ENCODE data around the gene ABHD17A. TPM values are rescaled to one million over a fixed set of nuclear protein-coding genes. Genes with fewer than 3 reads are reported as not detected.
A peak's percentile ranks its signal among the peaks of the same experiment; 100 is the strongest.

ABHD17A gene
- total and polyA plus RNA-seq, 2 donors (not counting 1 experiment from before 2014, with no cell fraction given): 63.1 to 134 TPM

- intact Hi-C loops (cut with micrococcal nuclease): no loop called here
- DNase-seq (no peak), ATAC-seq (ENCODE audit: low read depth) (no peak)
- WGBS (ENCODE audit: insufficient coverage): 94% methylated on average over 19 of the region's 25 CpGs
- Histone ChIP-seq H3K27me3 (replicated peaks in 1 of 4; ENCODE audit: control extremely low read depth in 1 of 4, control insufficient read depth in 3 of 4, insufficient read depth in 4 of 4, low read length in 3 of 4) (no peaks in the 10 kb centered on the region), H2AFZ (ENCODE audit: insufficient read depth, low read depth, low read length, poor library complexity, severe bottlenecking) (no peak overlapping the region), H3K9ac (ENCODE audit: low read length) (no peak overlapping the region), H3K27ac (ENCODE audit: low read length in 2 of 2) (no peak overlapping the region), H3K4me2 (replicated peaks; ENCODE audit: low read depth, low read length, poor library complexity, severe bottlenecking) (peak overlapping the region; percentile 15), H3K9me3 (ENCODE audit: control extremely low read depth in 1 of 3, control insufficient read depth in 2 of 3, insufficient read depth in 1 of 3, low read length in 2 of 3) (no peaks in the 10 kb centered on the region), H3K4me1 (ENCODE audit: control insufficient read depth in 2 of 2, insufficient read depth in 2 of 2, low read length in 2 of 2) (peaks cover 38 to 49% of the 10 kb centered on the region in 2 donors), H3K4me3 (ENCODE audit: control extremely low read depth in 1 of 5, extremely low read depth in 1 of 5, insufficient read depth in 1 of 5, low read depth in 2 of 5, low read length in 4 of 5) (no peak overlapping the region), H3K36me3 (replicated peaks in 1 of 2; ENCODE audit: control extremely low read depth in 1 of 2, control insufficient read depth in 1 of 2, extremely low read depth in 1 of 2, insufficient read depth in 2 of 2, low read length in 1 of 2) (peaks cover 0 to 14% of the 10 kb centered on the region in 2 experiments), H4K20me1 (ENCODE audit: control insufficient read depth, insufficient read depth, low read length, poor library complexity, severe bottlenecking) (peaks cover 92% of the 10 kb centered on the region), H3K79me2 (ENCODE audit: control insufficient read depth, insufficient read depth, low read length) (peaks cover 93% of the 10 kb centered on the region)
- H3K4me3 Mint-ChIP-seq: no peak overlapping the region
- no peak for TF ChIP-seq EZH2 (IDR thresholded peaks at IDR 0.05; ENCODE audit: borderline replicate concordance, insufficient read depth, low read depth, low read length, poor library complexity, severe bottlenecking)
- TF ChIP-seq, protein P1, sequence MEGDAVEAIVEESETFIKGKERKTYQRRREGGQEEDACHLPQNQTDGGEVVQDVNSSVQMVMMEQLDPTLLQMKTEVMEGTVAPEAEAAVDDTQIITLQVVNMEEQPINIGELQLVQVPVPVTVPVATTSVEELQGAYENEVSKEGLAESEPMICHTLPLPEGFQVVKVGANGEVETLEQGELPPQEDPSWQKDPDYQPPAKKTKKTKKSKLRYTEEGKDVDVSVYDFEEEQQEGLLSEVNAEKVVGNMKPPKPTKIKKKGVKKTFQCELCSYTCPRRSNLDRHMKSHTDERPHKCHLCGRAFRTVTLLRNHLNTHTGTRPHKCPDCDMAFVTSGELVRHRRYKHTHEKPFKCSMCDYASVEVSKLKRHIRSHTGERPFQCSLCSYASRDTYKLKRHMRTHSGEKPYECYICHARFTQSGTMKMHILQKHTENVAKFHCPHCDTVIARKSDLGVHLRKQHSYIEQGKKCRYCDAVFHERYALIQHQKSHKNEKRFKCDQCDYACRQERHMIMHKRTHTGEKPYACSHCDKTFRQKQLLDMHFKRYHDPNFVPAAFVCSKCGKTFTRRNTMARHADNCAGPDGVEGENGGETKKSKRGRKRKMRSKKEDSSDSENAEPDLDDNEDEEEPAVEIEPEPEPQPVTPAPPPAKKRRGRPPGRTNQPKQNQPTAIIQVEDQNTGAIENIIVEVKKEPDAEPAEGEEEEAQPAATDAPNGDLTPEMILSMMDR (IDR thresholded peaks at IDR 0.05): no peak
- ChIA-PET POLR2A (no interaction called here), CTCF (interaction anchor here (2.3 kb wide), 1 partner anchor 18 kb away, joined by 7 read pairs; no protein-coding TSS in a partner anchor)
- no peaks in the 10 kb centered on the region for H3K9me3 Mint-ChIP-seq (ENCODE audit: insufficient read depth)
- H3K27ac Mint-ChIP-seq: peak overlapping the region; percentile 32
- H3K27me3 Mint-ChIP-seq: no peaks in the 10 kb centered on the region
- peaks cover 63% of the 10 kb centered on the region for H3K4me1 Mint-ChIP-seq
Observed at GRCh38 chr19:1843646-1844394, 41.5 kb downstream of the ABHD17A start.

GRCh38 chr19:1843116-1843515 lies 42.2 kb downstream of the ABHD17A start:
- H3K27ac Mint-ChIP-seq: no peak overlapping the region
- Histone ChIP-seq H3K9ac (ENCODE audit: low read length) (no peak overlapping the region), H3K4me3 (ENCODE audit: control extremely low read depth in 1 of 5, extremely low read depth in 1 of 5, insufficient read depth in 1 of 5, low read depth in 2 of 5, low read length in 4 of 5) (no peak overlapping the region), H3K79me2 (ENCODE audit: control insufficient read depth, insufficient read depth, low read length) (peaks cover 98% of the 10 kb centered on the region), H3K27me3 (replicated peaks in 1 of 4; ENCODE audit: control extremely low read depth in 1 of 4, control insufficient read depth in 3 of 4, insufficient read depth in 4 of 4, low read length in 3 of 4) (no peaks in the 10 kb centered on the region), H3K4me2 (replicated peaks; ENCODE audit: low read depth, low read length, poor library complexity, severe bottlenecking) (no peak overlapping the region), H3K27ac (ENCODE audit: low read length in 2 of 2) (no peak overlapping the region), H3K36me3 (replicated peaks in 1 of 2; ENCODE audit: control extremely low read depth in 1 of 2, control insufficient read depth in 1 of 2, extremely low read depth in 1 of 2, insufficient read depth in 2 of 2, low read length in 1 of 2) (peaks cover 0 to 15% of the 10 kb centered on the region in 2 experiments), H3K9me3 (ENCODE audit: control extremely low read depth in 1 of 3, control insufficient read depth in 2 of 3, insufficient read depth in 1 of 3, low read length in 2 of 3) (no peaks in the 10 kb centered on the region), H2AFZ (ENCODE audit: insufficient read depth, low read depth, low read length, poor library complexity, severe bottlenecking) (no peak overlapping the region), H4K20me1 (ENCODE audit: control insufficient read depth, insufficient read depth, low read length, poor library complexity, severe bottlenecking) (peaks cover 98% of the 10 kb centered on the region), H3K4me1 (ENCODE audit: control insufficient read depth in 2 of 2, insufficient read depth in 2 of 2, low read length in 2 of 2) (peaks cover 37 to 47% of the 10 kb centered on the region in 2 donors)
- intact Hi-C loops (cut with micrococcal nuclease): no loop called here
- TF ChIP-seq EZH2 (IDR thresholded peaks at IDR 0.05; ENCODE audit: borderline replicate concordance, insufficient read depth, low read depth, low read length, poor library complexity, severe bottlenecking): no peak
- TF ChIP-seq, protein P1 (IDR thresholded peaks at IDR 0.05): no peak
- H3K9me3 Mint-ChIP-seq (ENCODE audit: insufficient read depth): no peaks in the 10 kb centered on the region
- H3K4me1 Mint-ChIP-seq: peaks cover 63% of the 10 kb centered on the region
- ChIA-PET CTCF (interaction anchor here (2.3 kb wide), 1 partner anchor 17 kb away, joined by 7 read pairs; no protein-coding TSS in a partner anchor), POLR2A (no interaction called here)
- 95% methylated on average over 22 of the region's 22 CpGs for WGBS (ENCODE audit: insufficient coverage)
- no peak for DNase-seq
- ATAC-seq (ENCODE audit: low read depth): no peak
- no peak overlapping the region for H3K4me3 Mint-ChIP-seq
- H3K27me3 Mint-ChIP-seq: no peaks in the 10 kb centered on the region

Data from B cell (primary cell).